Measurements from ENCODE around the gene RNU1-2. TPM values are rescaled to one million over a fixed set of nuclear protein-coding genes. Genes with fewer than 3 reads are reported as not detected.
"Not testable (repeated sequence)": the region's sequence is repeated elsewhere in the genome, so short reads cannot be mapped to it uniquely, and the experiment has no call there.

The RNU1-2 gene
- under 0.01 TPM in 2 replicates for total RNA-seq (2012; rRNA removed)

DNA sequence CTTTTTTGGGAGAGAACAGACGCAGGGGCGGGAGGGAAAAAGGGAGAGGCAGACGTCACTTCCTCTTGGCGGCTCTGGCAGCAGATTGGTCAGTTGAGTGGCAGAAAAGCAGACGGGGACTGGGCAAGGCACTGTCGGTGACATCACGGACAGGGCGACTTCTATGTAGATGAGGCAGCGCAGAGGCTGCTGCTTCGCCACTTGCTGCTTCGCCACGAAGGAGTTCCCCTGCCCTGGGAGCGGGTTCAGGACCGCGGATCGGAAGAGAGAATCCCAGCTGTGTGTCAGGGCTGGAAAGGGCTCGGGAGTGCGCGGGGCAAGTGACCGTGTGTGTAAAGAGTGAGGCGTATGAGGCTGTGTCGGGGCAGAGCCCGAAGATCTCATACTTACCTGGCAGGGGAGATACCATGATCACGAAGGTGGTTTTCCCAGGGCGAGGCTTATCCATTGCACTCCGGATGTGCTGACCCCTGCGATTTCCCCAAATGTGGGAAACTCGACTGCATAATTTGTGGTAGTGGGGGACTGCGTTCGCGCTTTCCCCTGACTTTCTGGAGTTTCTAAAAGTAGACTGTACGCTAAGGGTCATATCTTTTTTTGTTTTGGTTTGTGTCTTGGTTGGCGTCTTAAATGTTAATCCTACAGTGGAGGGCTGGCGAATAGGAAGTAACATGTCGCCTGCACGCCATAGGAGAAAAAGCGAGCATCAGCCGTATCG, at the start of gene RNU1-2:
Gene RNU1-2 (plus strand): TSS at position 383 of the 718 bp plus-strand sequence.
- not testable (repeated sequence) for H3K9me3 ChIP-seq (replicated peaks; ENCODE audit: low read length); H3K4me3 ChIP-seq (ENCODE audit: low read length); H3K4me1 ChIP-seq (ENCODE audit: control insufficient read depth, insufficient read depth, low read length); H3K36me3 ChIP-seq (ENCODE audit: insufficient read depth, low read length); H3K27me3 ChIP-seq (ENCODE audit: control insufficient read depth, insufficient read depth, low read length)
- Histone ChIP-seq H3K9ac (ENCODE audit: low read depth, low read length) (peak within 1 kb of the TSS; percentile 65), H3K4me2 (ENCODE audit: low read length) (peak within 1 kb of the TSS; percentile 76)

DNA sequence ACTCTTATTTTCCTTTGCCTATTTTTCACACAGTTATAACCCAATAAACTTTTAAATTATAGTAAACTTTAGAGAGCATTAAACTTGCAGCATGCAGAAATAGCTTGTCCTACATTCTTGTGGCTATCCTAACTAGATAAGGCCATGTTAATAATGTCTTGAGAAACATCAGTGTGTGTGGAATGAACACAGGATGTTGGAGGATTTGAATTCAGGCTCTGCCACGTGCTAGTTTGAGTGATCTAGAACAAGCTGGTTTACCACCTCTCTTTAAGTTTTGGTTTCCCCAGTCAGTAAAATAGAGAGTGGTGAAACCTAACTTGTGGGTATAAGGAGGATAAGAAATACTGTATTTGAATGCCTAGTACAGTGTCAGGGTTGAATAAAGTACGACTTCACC, 39.6 kb upstream of the RNU1-2 start:
- H3K27me3 ChIP-seq (ENCODE audit: control insufficient read depth, insufficient read depth, low read length); H3K4me3 ChIP-seq (ENCODE audit: low read length); H3K4me1 ChIP-seq (ENCODE audit: control insufficient read depth, insufficient read depth, low read length); H3K9ac ChIP-seq (ENCODE audit: low read depth, low read length); H3K4me2 ChIP-seq (ENCODE audit: low read length); H3K36me3 ChIP-seq (ENCODE audit: insufficient read depth, low read length); H3K9me3 ChIP-seq (replicated peaks; ENCODE audit: low read length): not testable (repeated sequence)

DNA sequence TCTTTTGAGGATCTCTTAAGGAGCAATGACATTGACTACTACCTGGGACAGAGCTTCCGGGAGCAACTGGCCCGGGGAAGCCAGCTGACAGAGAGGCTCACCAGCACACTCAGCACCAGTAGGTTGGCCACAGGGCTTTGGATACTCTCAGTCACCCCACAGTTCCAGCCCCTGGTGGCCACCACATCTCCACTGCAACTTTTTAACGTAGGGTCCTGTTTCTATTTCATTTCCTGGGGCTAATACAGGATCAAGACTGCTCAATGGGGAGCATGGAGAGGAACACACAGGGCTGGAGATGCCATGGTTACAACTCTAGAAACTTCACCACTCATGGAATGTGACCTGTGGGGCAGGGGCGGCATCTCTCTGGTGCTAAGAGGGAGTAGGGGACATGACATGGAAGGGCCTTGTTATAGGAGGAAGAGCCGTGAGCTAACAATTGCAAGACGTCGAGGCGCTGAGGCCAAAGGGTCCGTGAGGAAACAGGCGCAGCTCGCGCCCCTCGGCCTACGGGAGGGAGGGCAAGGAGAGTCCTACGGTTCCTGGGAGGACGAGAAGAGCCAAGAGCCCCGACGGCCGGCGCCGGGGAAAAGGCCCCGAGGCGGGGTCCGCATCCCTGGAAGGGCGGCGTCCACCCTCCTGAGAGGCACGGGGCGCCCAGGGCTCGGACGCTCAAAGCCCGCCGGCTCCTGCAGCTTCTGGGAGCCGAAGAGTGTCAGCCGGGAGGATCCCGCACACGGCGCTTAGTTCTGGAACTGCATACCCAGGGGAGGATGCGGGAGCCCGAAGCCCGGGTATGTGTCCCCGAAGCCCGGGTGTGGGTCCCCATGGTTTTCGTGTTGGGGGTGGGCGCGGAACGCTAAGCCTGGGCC, 36.4 kb upstream of the RNU1-2 start:
- not testable (repeated sequence) for H3K4me3 ChIP-seq (ENCODE audit: low read length); H3K36me3 ChIP-seq (ENCODE audit: insufficient read depth, low read length); H3K9ac ChIP-seq (ENCODE audit: low read depth, low read length); H3K4me2 ChIP-seq (ENCODE audit: low read length); H3K9me3 ChIP-seq (replicated peaks; ENCODE audit: low read length); H3K4me1 ChIP-seq (ENCODE audit: control insufficient read depth, insufficient read depth, low read length); H3K27me3 ChIP-seq (ENCODE audit: control insufficient read depth, insufficient read depth, low read length)

DNA sequence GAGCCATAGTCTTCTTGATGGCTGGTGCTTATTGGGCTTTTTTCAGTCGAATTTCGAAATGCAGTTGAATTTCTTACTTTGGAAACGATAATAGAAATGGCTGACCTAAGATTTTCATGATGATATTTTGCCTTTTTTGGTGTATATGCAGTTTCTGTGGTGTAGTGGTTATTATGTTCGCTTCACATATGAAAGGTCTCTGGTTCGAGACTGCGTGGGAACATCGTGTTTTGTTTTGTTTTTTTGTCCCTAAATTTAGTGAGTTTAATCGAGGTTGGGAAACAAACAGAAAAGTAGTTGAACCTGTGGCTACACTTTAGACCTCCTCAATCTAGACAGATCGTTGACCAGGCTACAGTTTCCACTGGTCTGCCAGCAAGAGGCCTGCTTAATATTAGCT, 35.7 kb upstream of the RNU1-2 start:
- not testable (repeated sequence) for H3K4me1 ChIP-seq (ENCODE audit: control insufficient read depth, insufficient read depth, low read length); H3K9ac ChIP-seq (ENCODE audit: low read depth, low read length); H3K4me2 ChIP-seq (ENCODE audit: low read length); H3K27me3 ChIP-seq (ENCODE audit: control insufficient read depth, insufficient read depth, low read length); H3K36me3 ChIP-seq (ENCODE audit: insufficient read depth, low read length); H3K9me3 ChIP-seq (replicated peaks; ENCODE audit: low read length); H3K4me3 ChIP-seq (ENCODE audit: low read length)

DNA sequence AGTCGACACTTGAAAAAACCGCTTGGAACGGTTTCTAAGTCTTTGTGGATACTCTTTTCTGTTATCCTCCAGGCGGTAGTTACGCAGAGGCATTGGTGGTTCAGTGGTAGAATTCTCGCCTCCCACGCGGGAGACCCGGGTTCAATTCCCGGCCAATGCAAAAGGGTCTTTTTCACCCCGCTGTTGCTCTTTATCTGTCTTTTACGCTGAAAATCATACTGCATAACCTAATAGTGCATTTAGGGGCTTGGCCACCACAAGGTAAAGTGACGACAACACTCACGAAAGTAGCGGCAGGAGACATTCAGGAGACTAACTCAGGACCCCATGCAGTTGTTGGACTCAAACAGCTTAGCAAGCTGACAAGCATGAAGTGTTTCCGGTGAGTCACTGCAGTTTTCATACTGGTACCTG, 33.9 kb upstream of the RNU1-2 start:
- H3K27me3 ChIP-seq (ENCODE audit: control insufficient read depth, insufficient read depth, low read length); H3K4me1 ChIP-seq (ENCODE audit: control insufficient read depth, insufficient read depth, low read length); H3K4me3 ChIP-seq (ENCODE audit: low read length); H3K36me3 ChIP-seq (ENCODE audit: insufficient read depth, low read length); H3K9me3 ChIP-seq (replicated peaks; ENCODE audit: low read length); H3K9ac ChIP-seq (ENCODE audit: low read depth, low read length); H3K4me2 ChIP-seq (ENCODE audit: low read length): not testable (repeated sequence)

DNA sequence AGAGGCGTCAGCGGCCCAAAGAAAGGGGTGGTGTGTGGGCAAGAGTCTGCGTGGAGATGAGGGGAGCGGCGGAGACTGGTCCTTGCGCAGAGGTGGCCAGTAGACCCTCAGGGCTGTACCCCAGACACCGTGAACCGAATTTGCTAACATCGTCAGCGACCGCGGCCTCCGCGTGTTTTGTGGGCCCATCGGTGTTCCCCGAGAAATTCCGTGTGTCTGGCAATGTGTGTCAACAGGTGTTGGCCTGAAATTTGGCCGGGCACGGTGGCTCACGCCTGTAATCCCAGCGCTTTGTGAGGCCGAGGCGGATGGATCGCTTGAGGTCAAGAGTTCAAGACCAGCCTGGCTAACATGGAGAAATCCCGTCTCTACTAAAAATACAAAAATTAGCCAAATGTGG, 33.4 kb upstream of the RNU1-2 start:
- H3K9me3 ChIP-seq (replicated peaks; ENCODE audit: low read length); H3K36me3 ChIP-seq (ENCODE audit: insufficient read depth, low read length); H3K9ac ChIP-seq (ENCODE audit: low read depth, low read length); H3K4me3 ChIP-seq (ENCODE audit: low read length); H3K27me3 ChIP-seq (ENCODE audit: control insufficient read depth, insufficient read depth, low read length); H3K4me2 ChIP-seq (ENCODE audit: low read length); H3K4me1 ChIP-seq (ENCODE audit: control insufficient read depth, insufficient read depth, low read length): not testable (repeated sequence)

DNA sequence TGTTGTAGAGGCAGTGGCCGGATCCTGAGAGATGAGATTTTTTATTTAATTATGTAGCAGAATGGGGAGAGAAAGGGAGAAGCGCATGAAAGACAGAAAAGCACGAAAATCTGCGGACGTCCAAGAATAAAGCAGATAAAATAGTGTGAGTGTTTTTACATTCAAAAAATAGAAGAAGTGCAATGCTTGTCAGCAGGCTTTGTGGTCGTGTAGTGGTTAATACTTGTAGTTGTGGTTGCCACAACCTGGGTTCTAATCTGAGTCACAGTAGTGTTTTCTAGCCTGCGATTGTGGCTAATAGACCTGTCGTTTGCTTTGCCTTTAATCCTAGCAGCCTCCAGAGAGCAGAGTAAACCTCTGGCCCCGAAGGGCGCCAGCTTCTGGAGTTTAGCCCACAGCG, 32.8 kb upstream of the RNU1-2 start:
- not testable (repeated sequence) for H3K27me3 ChIP-seq (ENCODE audit: control insufficient read depth, insufficient read depth, low read length); H3K9ac ChIP-seq (ENCODE audit: low read depth, low read length); H3K4me2 ChIP-seq (ENCODE audit: low read length); H3K4me1 ChIP-seq (ENCODE audit: control insufficient read depth, insufficient read depth, low read length); H3K36me3 ChIP-seq (ENCODE audit: insufficient read depth, low read length); H3K4me3 ChIP-seq (ENCODE audit: low read length); H3K9me3 ChIP-seq (replicated peaks; ENCODE audit: low read length)

DNA sequence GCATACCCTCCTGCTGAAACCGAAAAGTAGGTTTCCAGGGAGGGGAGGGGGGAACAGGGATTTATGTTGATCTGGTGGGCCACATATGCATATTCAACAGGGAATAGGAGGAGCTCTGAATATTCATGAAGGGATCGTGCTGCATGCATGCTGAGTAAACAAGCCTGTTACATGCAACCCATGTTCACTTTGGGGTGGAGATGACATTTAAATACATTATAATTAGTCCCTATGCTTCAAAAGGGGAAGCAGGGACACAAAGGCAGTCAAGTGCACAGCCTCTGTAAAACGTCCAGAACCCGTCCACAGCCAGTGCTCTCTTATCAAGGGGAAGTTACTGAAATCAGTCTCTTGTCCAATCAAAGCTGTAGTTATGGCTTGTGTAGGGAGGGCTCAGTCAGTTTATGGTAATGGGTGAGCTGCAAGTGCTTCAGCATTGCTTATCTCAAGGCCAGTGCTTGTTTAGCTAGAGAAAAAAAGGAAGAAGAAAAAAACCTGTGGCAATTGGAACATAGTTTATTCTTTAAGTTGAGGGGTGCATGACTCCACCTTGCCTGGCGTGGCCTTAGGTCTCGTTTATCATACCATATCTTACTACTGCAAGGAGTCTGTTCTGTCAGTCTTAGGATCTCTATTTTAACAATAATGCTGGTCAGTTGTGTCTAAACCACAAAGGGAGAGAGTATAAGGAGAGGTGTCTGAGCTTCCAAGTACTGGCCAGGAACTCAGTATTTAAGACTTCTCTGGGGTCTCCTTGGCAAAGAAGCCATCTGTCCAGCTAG, 28.7 kb upstream of the RNU1-2 start:
- H3K4me2 ChIP-seq (ENCODE audit: low read length); H3K4me1 ChIP-seq (ENCODE audit: control insufficient read depth, insufficient read depth, low read length); H3K36me3 ChIP-seq (ENCODE audit: insufficient read depth, low read length); H3K9ac ChIP-seq (ENCODE audit: low read depth, low read length); H3K9me3 ChIP-seq (replicated peaks; ENCODE audit: low read length); H3K27me3 ChIP-seq (ENCODE audit: control insufficient read depth, insufficient read depth, low read length); H3K4me3 ChIP-seq (ENCODE audit: low read length): not testable (repeated sequence)

DNA sequence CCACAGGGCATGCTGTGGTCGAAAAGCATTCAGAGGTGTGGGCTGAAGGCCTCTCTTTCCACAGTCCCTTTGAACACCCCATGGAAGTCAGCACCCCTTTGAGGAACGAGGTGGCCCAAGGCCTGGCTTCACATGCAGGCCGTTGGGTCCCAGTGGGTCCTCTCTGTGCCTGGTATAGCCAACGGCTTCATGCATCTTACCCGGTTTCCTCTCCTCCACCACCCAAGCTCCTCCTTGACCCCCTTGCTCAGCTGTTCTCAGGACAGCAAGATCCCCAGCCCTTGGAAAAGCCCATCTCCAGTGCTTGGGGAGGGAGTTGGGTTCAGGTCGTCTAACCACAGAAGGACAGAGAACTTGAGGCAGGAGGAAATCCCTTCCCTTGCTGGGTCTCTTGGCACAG, 27.0 kb upstream of the RNU1-2 start:
- H3K9ac ChIP-seq (ENCODE audit: low read depth, low read length); H3K4me1 ChIP-seq (ENCODE audit: control insufficient read depth, insufficient read depth, low read length); H3K4me2 ChIP-seq (ENCODE audit: low read length); H3K9me3 ChIP-seq (replicated peaks; ENCODE audit: low read length); H3K36me3 ChIP-seq (ENCODE audit: insufficient read depth, low read length); H3K4me3 ChIP-seq (ENCODE audit: low read length); H3K27me3 ChIP-seq (ENCODE audit: control insufficient read depth, insufficient read depth, low read length): not testable (repeated sequence)

DNA sequence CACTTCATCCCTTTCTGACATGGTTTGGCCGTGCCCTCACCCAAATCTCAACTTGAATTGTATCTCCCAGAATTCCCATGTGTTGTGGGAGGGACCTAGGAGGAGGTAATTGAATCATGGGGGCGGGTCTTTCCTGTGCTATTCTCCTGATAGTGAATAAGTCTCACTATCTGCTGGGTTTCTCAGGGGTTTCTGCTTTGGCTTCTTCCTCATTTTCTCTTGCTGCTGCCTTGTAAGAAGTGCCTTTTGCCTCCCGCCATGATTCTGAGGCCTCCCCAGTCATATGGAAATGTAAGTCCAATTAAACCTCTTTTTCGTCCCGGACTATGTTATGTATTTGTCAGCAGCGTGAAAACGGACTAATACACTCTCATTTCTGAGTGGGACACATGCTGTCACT, 25.8 kb upstream of the RNU1-2 start:
- H3K4me2 ChIP-seq (ENCODE audit: low read length); H3K9ac ChIP-seq (ENCODE audit: low read depth, low read length); H3K36me3 ChIP-seq (ENCODE audit: insufficient read depth, low read length); H3K4me1 ChIP-seq (ENCODE audit: control insufficient read depth, insufficient read depth, low read length); H3K27me3 ChIP-seq (ENCODE audit: control insufficient read depth, insufficient read depth, low read length); H3K9me3 ChIP-seq (replicated peaks; ENCODE audit: low read length); H3K4me3 ChIP-seq (ENCODE audit: low read length): not testable (repeated sequence)

DNA sequence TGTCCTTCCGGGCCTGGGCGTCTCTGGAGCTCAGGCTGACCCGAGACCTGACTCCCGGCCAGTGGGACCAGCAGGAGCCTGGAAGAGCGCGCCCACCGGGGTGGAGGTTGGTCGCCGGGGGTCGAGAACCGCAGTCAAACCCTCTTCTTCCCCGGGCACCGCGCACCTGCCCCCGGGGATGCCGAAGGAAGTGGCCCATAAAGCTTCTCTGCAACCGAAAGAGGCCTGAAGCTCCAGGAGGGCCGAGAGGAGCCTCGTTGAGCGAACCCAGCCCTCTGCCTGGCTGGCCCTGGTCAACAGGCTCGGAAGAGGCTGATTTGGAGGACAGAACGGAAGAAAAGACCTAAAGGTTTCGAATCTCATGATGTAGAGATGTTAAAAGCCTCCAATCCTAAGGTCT, 24.6 kb upstream of the RNU1-2 start:
- not testable (repeated sequence) for H3K4me1 ChIP-seq (ENCODE audit: control insufficient read depth, insufficient read depth, low read length); H3K4me2 ChIP-seq (ENCODE audit: low read length); H3K9me3 ChIP-seq (replicated peaks; ENCODE audit: low read length); H3K9ac ChIP-seq (ENCODE audit: low read depth, low read length); H3K4me3 ChIP-seq (ENCODE audit: low read length); H3K36me3 ChIP-seq (ENCODE audit: insufficient read depth, low read length)
- H3K27me3 ChIP-seq (ENCODE audit: control insufficient read depth, insufficient read depth, low read length) = peaks cover 12% of the 10 kb centered on the region

Data from skeletal muscle satellite cell (primary cell).